Neural cell (in vitro differentiated cells): ENCODE data around the gene MALRD1. TPM values are rescaled to one million over a fixed set of nuclear protein-coding genes. Genes with fewer than 3 reads are reported as not detected.

ENCODE experiments used
- H2AFZ ChIP-seq: fragments of 200-600, 300-800 bp; sonication (generic), shearing (Covaris generic); 2 replicates; pipeline ENCODE4 v1.6.0; 2014; ENCODE audit warnings: low read depth, mild to moderate bottlenecking, antibody characterized with exemption, low read length, moderate library complexity
- H3F3A ChIP-seq: fragments of 200-600 bp; shearing (Covaris generic); 2 replicates; pipeline ENCODE4 v1.6.1; 2016; ENCODE audit warnings: mild to moderate bottlenecking, moderate library complexity, mixed read lengths, antibody characterized with exemption, low read length; ENCODE audit not compliant: insufficient read depth, poor library complexity, severe bottlenecking
- H3K27ac ChIP-seq: fragments of 200-600, 300-800 bp; sonication (generic), shearing (Covaris generic); 2 replicates; pipeline ENCODE4 v1.5.1; 2014; ENCODE audit warnings: mild to moderate bottlenecking, low read length, moderate library complexity
- H3K27me3 ChIP-seq: fragments of 300-800, 200-600 bp; sonication (generic), shearing (Covaris generic); 2 replicates; pipeline ENCODE4 v1.6.0; 2014; ENCODE audit warnings: mild to moderate bottlenecking, low read depth, low read length, moderate library complexity; ENCODE audit not compliant: insufficient read depth
- H3K36me3 ChIP-seq: fragments of 300-800, 200-600 bp; sonication (generic), shearing (Covaris generic); 2 replicates; pipeline ENCODE4 v1.5.1; 2014; ENCODE audit warnings: mild to moderate bottlenecking, antibody characterized with exemption, low read length, moderate library complexity; ENCODE audit not compliant: insufficient read depth
- H3K4me2 ChIP-seq: fragments of 300-800, 200-600 bp; sonication (generic), shearing (Covaris generic); 2 replicates; pipeline ENCODE4 v1.6.0; 2014; ENCODE audit warnings: mild to moderate bottlenecking, low read length
- H3K4me3 ChIP-seq: fragments of 300-800, 200-600 bp; sonication (generic), shearing (Covaris generic); 2 replicates; pipeline ENCODE4 v1.5.1; 2014; ENCODE audit warnings: mild to moderate bottlenecking, low read length, moderate library complexity
- H3K79me2 ChIP-seq: fragments of 200-600 bp; shearing (Covaris generic); replicated peaks from 2 replicates; pipeline ENCODE4 v1.6.0; 2014; ENCODE audit warnings: mild to moderate bottlenecking, low read length, moderate library complexity; ENCODE audit not compliant: insufficient read depth
- H3K9ac ChIP-seq: fragments of 300-800, 200-600 bp; sonication (generic), shearing (Covaris generic); 2 replicates; pipeline ENCODE4 v1.6.1; 2016; ENCODE audit warnings: mild to moderate bottlenecking, low read length, mixed read lengths
- H3K9me2 ChIP-seq: fragments of 200-600 bp; shearing (Covaris generic); 2 replicates; pipeline ENCODE4 v1.6.1; 2016; ENCODE audit warnings: mild to moderate bottlenecking, low read length, mixed read lengths; ENCODE audit not compliant: insufficient read depth
- H3K9me3 ChIP-seq: fragments of 200-600, 300-800 bp; sonication (generic), shearing (Covaris generic); 2 replicates; pipeline ENCODE4 v1.6.1; 2016; ENCODE audit warnings: mild to moderate bottlenecking, mixed run types, low read length, moderate library complexity, mixed read lengths
- H4K20me1 ChIP-seq: fragments of 200-600 bp; shearing (Covaris generic); 2 replicates; pipeline ENCODE4 v1.6.1; 2016; ENCODE audit warnings: mild to moderate bottlenecking, mixed run types; ENCODE audit not compliant: insufficient read depth
- EP300 ChIP-seq: fragments of 450-650 bp; conservative IDR thresholded peaks from 2 replicates; pipeline ENCODE4 v1.6.1; 2014; ENCODE audit warnings: antibody characterized with exemption, mild to moderate bottlenecking, moderate library complexity; ENCODE audit not compliant: poor library complexity, severe bottlenecking
- EZH2 ChIP-seq: fragments of 200-600, 300-800 bp; shearing (Covaris generic), sonication (generic); IDR thresholded peaks from 2 replicates; pipeline ENCODE4 v1.6.1; 2014; ENCODE audit warnings: antibody characterized with exemption, low read length, borderline replicate concordance, mild to moderate bottlenecking; ENCODE audit not compliant: insufficient read depth, poor library complexity, severe bottlenecking
- MXI1 ChIP-seq: fragments of 450-650 bp; conservative IDR thresholded peaks from 2 replicates; pipeline ENCODE4 v1.6.1; 2014; ENCODE audit warnings: antibody characterized with exemption, mild to moderate bottlenecking; ENCODE audit not compliant: poor library complexity, severe bottlenecking
- POLR2AphosphoS5 ChIP-seq: IDR thresholded peaks from 2 replicates; pipeline ENCODE4 v1.6.1; 2012
- RAD21 ChIP-seq: fragments of 450-650 bp; conservative IDR thresholded peaks from 2 replicates; pipeline ENCODE4 v1.6.1; 2014; ENCODE audit warnings: antibody characterized with exemption, mild to moderate bottlenecking, moderate library complexity
- SMC3 ChIP-seq: fragments of 450-650 bp; conservative IDR thresholded peaks from 2 replicates; pipeline ENCODE4 v1.6.1; 2014; ENCODE audit warnings: antibody characterized with exemption, mild to moderate bottlenecking, moderate library complexity; ENCODE audit not compliant: poor library complexity
- TAF1 ChIP-seq: IDR thresholded peaks from 2 replicates; pipeline ENCODE4 v1.6.1; 2012; ENCODE audit warnings: low read depth
- polyA plus RNA-seq: library from polyadenylated mRNA; depleted of rRNA; stranded (reverse); fragments of >200 nt; gene quantifications from 2 replicates; pipeline ENCODE4 v1.2.3, GENCODE V29; 2014
- TF ChIP-seq, protein P1 (sequence below): IDR thresholded peaks from 2 replicates; pipeline ENCODE4 v1.6.1; 2012; ENCODE audit warnings: borderline replicate concordance
- TF ChIP-seq, protein P2 (sequence below): fragments of 450-650 bp; IDR thresholded peaks from 2 replicates; pipeline ENCODE4 v1.5.1; 2014; ENCODE audit warnings: antibody characterized with exemption, mild to moderate bottlenecking, moderate library complexity; ENCODE audit not compliant: poor library complexity, severe bottlenecking

MALRD1 gene
- polyA plus RNA-seq, 1 donor from 2014 or later: 0.21 TPM

DNA sequence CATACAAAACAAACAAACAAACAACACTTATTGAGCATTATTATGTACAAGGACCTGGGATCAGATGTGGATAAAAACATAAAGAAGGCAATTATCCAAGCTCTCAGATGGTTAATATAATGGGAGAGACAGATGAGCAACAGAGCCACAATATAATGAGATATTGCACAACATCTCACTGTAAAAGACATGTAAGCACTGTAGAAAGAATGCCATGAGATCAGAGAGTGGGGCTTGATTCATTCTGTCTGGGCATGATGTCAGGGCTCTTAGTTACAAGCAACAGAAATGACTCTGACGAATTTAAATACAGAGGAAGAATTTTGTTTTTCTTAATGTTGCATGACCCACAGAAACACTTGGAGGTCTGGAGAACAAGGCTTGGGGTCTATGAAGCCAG is 602.9 kb downstream of the MALRD1 start:
- no peaks in the 10 kb centered on the region for H3K9me3 ChIP-seq
- H3K4me3 ChIP-seq: no peak overlapping the region
- no peaks in the 10 kb centered on the region for H4K20me1 ChIP-seq
- no peaks in the 10 kb centered on the region for H3F3A ChIP-seq
- TF ChIP-seq POLR2AphosphoS5 (no peak), SMC3 (no peak), EP300 (no peak), MXI1 (no peak), RAD21 (no peak), TAF1 (no peak), EZH2 (no peak)
- TF ChIP-seq, protein P1, sequence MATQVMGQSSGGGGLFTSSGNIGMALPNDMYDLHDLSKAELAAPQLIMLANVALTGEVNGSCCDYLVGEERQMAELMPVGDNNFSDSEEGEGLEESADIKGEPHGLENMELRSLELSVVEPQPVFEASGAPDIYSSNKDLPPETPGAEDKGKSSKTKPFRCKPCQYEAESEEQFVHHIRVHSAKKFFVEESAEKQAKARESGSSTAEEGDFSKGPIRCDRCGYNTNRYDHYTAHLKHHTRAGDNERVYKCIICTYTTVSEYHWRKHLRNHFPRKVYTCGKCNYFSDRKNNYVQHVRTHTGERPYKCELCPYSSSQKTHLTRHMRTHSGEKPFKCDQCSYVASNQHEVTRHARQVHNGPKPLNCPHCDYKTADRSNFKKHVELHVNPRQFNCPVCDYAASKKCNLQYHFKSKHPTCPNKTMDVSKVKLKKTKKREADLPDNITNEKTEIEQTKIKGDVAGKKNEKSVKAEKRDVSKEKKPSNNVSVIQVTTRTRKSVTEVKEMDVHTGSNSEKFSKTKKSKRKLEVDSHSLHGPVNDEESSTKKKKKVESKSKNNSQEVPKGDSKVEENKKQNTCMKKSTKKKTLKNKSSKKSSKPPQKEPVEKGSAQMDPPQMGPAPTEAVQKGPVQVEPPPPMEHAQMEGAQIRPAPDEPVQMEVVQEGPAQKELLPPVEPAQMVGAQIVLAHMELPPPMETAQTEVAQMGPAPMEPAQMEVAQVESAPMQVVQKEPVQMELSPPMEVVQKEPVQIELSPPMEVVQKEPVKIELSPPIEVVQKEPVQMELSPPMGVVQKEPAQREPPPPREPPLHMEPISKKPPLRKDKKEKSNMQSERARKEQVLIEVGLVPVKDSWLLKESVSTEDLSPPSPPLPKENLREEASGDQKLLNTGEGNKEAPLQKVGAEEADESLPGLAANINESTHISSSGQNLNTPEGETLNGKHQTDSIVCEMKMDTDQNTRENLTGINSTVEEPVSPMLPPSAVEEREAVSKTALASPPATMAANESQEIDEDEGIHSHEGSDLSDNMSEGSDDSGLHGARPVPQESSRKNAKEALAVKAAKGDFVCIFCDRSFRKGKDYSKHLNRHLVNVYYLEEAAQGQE: no peak
- TF ChIP-seq, protein P2, sequence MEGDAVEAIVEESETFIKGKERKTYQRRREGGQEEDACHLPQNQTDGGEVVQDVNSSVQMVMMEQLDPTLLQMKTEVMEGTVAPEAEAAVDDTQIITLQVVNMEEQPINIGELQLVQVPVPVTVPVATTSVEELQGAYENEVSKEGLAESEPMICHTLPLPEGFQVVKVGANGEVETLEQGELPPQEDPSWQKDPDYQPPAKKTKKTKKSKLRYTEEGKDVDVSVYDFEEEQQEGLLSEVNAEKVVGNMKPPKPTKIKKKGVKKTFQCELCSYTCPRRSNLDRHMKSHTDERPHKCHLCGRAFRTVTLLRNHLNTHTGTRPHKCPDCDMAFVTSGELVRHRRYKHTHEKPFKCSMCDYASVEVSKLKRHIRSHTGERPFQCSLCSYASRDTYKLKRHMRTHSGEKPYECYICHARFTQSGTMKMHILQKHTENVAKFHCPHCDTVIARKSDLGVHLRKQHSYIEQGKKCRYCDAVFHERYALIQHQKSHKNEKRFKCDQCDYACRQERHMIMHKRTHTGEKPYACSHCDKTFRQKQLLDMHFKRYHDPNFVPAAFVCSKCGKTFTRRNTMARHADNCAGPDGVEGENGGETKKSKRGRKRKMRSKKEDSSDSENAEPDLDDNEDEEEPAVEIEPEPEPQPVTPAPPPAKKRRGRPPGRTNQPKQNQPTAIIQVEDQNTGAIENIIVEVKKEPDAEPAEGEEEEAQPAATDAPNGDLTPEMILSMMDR: no peak
- no peak overlapping the region for H3K9ac ChIP-seq
- no peak overlapping the region for H3K27ac ChIP-seq
- H2AFZ ChIP-seq: no peak overlapping the region
- no peak overlapping the region for H3K4me2 ChIP-seq
- no peaks in the 10 kb centered on the region for H3K27me3 ChIP-seq
- no peaks in the 10 kb centered on the region for H3K9me2 ChIP-seq
- no peaks in the 10 kb centered on the region for H3K36me3 ChIP-seq
- H3K79me2 ChIP-seq: no peaks in the 10 kb centered on the region

- H3K36me3 ChIP-seq: no peaks in the 10 kb centered on the region
- H2AFZ ChIP-seq: no peak overlapping the region
- no peaks in the 10 kb centered on the region for H3K9me2 ChIP-seq
- no peaks in the 10 kb centered on the region for H4K20me1 ChIP-seq
- no peaks in the 10 kb centered on the region for H3K27me3 ChIP-seq
- H3K4me3 ChIP-seq: no peak overlapping the region
- TF ChIP-seq TAF1 (no peak), POLR2AphosphoS5 (peak; percentile 14), MXI1 (no peak), EP300 (peak; percentile 54), SMC3 (no peak)
- TF ChIP-seq, protein P2: no peak
- H3K9ac ChIP-seq: no peak overlapping the region
- H3F3A ChIP-seq: no peaks in the 10 kb centered on the region
- no peaks in the 10 kb centered on the region for H3K9me3 ChIP-seq
- no peak overlapping the region for H3K4me2 ChIP-seq
- no peak overlapping the region for H3K27ac ChIP-seq
- H3K79me2 ChIP-seq: no peaks in the 10 kb centered on the region
Measured at GRCh38 chr10:19652750-19653149, 604.1 kb downstream of the MALRD1 start.
